Hippocampal formation (tissue), 2 donors: ENCODE data around the gene INS.
"Not testable (repeated sequence)": the region's sequence is repeated elsewhere in the genome, so short reads cannot be mapped to it uniquely, and the experiment has no call there.

Experiments
- DNase-seq, 2 donors: peaks; one replicate each; lab custom pipeline; 2025; lab: John Stamatoyannopoulos, UW

INS gene

DNA sequence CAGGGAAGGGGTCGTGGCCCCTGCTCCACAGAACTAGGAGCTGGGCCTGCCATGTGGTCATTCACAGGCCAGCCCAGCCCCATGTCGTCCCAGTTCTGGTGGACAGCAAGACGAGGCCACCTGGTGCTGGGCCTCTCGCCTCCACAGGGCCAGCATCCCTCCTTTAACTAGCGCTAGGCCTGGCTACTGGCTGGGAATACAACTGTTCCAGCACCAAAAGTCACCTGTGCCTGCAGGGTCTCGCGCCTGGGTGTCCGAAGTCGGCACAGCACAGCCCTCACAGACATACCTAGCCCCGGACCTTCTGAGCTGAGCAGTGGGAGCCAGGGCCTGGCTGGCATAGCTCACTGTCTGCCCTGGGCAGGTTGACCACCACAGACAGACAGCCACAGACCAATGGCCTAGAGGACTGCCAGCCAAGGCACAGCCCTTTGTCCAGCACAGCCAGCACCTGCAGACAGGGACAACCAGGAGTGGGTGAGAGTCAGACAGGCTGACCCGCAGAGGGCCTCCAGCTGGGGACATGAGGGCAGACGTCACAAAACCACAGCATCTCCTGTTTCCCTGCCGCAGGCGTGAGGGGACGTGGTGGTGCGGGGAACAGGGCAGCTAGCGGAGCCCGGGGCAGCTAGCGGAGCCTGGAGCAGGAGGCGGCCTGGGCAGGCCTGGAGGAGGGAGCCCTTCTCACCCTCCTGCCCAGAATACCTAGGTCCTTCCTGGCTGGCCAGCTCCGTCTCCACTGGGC lies 37.8 kb upstream of the INS start:
- DNase-seq, result no peak

DNA sequence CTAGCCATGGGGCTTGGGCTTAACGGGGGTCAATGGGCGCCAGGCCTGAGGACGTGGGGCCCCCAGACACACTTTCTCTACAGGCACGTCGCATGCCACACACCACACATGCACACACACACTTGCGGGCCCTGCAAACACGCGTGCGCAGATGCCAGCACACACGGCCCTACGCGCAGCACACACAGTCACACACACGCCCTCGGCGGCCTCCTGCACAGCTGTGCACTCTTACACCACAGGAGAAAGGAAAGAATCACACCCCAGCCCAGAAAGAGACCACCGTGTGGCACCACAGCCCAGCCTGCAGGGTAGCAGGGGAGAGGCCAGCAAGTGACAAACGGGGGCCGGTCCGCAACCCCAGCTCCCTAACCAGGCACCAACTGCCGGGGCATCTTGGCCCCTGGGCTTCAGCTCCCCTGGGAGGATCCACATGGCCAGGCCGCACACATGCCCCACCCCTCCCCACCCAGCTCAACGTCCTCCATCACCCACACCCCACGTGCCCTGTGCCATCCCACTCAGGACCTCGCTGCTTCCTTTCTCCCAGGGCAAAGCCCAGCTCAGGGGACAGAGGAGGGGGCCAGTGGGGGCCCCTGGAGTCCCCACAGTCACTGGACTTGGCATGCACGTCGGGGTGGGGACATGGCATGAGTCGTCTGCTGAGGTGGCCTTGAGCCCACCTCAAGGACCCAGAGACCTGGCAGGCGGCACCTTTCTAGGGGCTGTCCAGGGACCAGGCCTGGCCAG lies 36.9 kb upstream of the INS start:
- DNase-seq, result no peak

DNA sequence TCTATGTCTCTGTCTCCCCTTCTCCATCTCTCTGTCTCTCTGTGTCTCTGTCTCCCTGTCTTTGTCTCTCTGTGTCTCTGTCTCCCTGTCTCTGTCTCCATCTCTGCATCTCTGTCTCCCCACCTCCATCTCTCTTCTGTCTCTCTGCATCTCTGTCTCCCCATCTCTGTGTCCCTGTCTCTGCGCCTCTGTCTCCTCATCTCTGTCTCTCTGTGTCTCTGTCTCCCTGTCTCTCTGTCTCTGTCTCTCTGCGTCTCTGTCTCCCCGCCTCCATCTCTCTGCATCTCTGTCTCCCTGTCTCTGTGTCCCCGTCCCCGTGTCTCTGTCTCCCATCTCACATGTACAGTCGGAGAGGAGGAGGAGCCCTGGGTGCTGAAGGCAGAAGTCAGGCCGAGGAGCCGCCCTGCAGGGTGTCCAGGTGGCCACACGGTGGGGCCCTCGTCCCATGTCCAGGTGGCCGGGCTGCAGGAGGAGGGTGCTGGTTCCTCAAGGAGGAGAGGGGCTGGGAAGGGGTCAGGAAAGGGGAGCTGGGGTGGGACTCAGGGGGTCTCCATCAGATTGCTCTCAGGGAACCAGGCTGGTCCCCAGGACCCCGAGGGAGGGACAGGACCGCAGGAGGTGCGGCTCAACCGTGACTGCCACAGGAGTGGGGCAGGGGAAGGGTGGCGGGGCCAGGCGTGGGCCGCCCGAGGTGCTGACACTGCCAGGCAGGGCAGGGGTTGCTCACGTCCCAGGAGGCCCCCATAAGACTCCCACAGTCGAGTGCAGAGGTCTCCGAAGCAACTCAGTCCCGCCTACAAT lies 36.2 kb upstream of the INS start:
- DNase-seq, result peak; percentile 8 to 23

GRCh38 chr11:2195756-2196088 lies 34.7 kb upstream of the INS start:
- no peak for DNase-seq

DNA sequence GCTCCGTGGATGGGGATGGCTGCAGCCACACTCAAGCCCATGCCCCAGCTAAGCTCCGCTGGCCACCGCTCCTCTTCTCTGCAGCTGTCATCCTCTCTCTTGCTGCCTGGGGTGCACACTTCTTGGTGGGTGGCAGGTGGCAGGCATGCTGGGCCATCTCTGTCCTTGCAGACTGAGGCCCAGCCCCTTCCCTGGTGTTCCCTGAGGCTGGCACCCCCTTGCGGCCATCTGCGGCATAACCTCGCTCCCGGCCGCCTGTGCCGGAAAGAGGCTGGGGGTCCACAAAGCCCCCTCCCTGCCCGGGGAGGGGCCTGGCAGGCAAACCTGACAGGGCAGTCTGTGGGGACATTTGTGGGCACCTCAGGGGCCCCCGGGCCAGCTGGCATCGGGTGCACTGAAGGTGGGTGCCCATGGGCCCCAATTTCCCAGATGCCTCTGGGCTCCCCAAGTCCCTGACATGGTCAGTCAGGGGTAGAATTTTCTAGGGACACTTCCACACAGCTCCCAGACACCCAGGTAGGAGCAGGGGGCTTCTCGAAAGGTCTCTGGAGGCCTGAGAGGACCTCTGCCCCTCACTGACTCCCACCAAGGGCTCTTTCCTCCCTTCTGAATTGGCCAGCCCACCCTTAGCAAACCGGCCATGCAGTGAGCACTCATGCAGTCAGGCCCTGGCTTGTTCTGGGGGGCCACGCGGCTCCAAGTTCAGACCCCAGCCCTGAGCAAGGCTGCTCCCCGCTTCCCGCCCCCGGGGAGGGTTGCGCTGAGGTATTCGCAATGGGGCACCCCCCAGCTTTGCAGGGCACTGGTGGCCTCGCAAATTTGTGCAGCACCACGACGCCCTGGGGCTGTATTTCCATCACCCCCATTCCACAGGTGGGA lies 34.1 kb upstream of the INS start:
- DNase-seq, result no peak

- not testable (repeated sequence) for DNase-seq
Measured at GRCh38 chr11:2193888-2194595, 33.0 kb upstream of the INS start.

- no peak for DNase-seq
Measured at GRCh38 chr11:2193099-2193887, 32.3 kb upstream of the INS start.

- DNase-seq, result no peak
Measured at GRCh38 chr11:2192435-2192834, 31.4 kb upstream of the INS start.

DNA sequence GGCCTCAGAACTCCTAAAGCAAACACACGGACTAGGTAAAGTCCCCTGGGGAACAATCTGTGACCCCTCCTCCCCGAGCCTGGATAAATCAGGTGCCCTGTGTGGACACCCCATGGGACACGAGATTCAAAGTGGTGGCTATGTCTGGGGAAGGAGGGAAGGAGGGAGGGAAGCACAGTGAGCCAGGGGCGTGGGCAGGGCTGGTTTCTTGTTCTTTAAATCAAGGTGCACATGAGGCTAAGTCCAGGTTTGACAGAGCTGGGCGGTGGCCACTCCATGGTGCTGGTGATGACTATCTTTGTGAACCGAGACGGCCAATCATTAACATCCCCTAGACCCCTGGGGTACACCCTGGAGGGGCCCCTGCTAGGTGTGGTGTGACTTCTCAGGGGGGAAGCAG lies 30.9 kb upstream of the INS start:
- no peak for DNase-seq

DNA sequence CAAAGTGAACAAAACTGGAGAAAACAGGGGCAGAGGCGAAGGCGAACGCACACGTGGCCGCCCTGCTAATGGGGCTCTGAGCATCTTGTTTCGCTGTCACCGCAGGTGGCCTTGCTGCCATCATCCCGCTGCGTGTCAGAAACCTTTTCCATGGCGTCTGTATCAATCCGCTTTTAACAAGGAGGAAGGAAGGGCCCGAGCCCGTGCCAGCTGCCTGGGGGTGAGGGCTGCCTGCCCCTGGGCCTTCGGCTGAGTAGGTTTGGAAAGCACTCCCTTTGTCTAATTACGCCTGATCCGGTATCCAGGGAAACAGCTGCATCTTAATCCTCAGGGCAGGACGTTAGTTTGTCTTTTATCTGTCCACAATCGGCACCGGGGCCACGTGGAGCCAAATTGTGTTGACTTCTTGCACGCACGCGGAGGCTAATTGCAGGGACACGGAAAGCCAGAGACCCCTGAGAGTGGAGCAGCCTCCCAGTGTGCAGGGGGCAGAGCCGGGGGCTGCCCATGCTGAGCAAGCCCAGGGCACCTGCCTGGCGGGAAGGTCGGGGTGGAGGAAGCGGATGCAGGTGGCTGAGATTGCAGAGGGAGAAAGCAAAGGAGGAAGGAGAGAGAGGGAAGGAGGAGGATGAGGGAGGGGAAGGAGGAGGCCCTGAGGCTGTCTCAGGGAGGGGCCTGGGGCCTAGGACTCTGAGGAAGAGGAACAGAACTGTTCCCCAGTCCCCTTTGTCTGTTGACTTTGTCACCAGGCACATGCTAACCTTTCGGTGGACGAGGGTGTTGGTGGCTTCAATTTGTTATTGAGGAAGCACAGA lies 29.9 kb upstream of the INS start:
- no peak for DNase-seq

- DNase-seq, result no peak
Measured at GRCh38 chr11:2189938-2190656, 29.1 kb upstream of the INS start.

DNA sequence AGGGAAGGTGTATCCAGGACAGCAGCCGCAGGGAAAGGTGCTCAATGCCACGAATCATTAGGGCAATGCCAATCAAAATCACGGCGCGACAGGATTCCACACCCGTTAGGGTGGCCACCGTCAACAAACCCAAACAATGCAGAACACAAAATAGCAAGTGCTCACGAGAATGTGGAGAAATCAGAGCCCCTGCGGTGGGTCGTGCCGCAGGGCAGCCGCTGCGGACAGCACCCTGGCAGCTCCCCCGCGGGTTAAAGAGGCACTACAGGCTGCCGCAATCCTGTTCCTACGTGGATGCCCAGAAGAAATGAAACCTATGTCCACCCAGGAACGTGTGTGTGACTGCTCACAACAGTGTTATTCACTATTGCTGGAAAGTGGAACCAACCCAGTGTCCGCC lies 27.7 kb upstream of the INS start:
- DNase-seq, result no peak

GRCh38 chr11:2187280-2187707 lies 26.3 kb upstream of the INS start:
- no peak for DNase-seq

DNA sequence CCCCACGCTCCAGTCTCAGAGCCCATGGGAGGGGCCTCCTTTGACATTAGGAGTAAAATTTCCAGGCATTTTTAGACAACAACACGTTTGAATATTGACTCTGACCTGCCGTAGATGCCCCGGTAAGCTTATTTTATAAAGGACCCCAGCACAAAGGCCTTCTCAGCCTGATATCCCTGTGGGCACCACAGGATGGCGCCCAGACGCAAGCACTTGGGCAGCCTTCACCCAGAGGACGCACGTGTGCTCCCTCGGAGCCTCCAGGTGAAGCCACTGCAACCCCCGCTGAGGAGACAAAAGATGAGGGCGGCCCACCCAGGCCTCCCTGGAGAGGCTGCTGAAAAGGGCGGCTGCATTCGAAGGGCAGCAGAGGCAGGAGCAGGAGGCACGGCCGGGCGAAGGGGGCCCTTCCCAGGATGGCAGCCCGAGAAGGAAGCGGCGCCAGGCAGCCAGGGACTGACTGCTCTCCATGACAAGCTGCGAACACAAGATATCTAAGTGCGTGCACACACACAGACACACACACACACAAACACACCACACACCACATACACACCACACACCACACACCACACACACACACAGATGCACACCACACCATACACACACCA lies 25.8 kb upstream of the INS start:
- no peak for DNase-seq

DNA sequence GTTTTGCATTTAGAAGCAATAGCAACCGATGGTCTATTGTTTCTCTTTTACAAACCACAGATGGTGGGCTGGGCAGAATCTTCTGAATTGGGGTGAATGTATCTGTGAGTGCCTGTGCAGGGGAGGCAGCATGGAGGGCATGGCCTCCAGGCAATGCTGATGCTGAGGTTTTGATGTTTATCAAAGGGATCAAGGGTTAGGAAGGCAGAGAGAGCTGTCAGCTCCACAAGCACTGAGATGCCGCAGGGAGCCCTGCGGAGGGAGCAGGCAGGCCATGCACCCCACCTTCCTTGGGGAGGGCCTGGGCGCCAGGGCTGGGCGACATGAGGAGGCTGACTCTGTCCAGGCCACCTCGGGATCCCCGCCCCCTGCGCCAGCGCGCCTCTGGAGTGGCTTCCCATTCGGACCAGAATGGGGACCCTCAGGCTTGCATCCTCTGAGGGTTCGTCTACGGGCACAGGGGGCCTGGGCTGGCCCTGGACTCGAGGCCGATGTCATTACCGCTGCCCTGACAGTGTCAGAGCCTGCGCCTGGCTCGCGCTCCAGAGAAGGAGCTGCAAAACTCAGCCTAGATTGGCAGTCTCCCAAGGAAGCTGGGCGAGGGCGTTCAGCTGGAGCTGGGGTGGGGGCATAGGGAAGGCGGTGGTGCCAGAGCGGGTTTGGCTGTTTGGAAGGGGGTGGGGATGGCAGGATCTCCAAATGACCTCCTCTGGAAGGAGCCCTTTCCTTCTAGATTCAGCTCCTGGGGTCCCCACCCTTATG lies 24.5 kb upstream of the INS start:
- DNase-seq, result no peak

GRCh38 chr11:2182692-2183474 lies 21.9 kb upstream of the INS start:
- no peak for DNase-seq

- no peak for DNase-seq
Measured at GRCh38 chr11:2182075-2182474, 21.1 kb upstream of the INS start.
